Right forelimb (tissue), 1 donor: ENCODE data around the gene EIF2AK3.
"Not testable (repeated sequence)": the region's sequence is repeated elsewhere in the genome, so short reads cannot be mapped to it uniquely, and the experiment has no call there.

ENCODE experiments used
- DNase-seq: peaks from one replicate; pipeline ENCODE4 v3.0.0-alpha.2; 2018

The EIF2AK3 gene

DNA sequence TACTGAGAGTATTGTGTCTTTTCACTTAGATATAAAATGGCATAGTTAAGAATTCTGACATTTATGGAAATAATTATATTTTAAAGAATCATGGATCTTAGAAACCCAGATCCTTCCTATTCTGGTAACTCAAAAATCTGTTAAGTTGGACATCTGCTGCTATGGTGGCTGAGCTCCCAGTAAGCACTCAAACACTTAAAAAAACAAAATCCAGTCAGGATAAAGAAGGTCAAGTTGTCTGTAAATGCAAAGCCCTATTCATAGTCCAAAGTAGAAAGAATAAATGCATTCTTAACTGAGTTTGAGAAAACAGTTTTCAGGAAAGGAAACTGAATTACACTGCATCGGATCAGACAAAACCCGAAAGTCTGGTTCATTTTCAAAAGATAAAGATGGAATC is 35.6 kb downstream of the EIF2AK3 start:
- no peak for DNase-seq

DNA sequence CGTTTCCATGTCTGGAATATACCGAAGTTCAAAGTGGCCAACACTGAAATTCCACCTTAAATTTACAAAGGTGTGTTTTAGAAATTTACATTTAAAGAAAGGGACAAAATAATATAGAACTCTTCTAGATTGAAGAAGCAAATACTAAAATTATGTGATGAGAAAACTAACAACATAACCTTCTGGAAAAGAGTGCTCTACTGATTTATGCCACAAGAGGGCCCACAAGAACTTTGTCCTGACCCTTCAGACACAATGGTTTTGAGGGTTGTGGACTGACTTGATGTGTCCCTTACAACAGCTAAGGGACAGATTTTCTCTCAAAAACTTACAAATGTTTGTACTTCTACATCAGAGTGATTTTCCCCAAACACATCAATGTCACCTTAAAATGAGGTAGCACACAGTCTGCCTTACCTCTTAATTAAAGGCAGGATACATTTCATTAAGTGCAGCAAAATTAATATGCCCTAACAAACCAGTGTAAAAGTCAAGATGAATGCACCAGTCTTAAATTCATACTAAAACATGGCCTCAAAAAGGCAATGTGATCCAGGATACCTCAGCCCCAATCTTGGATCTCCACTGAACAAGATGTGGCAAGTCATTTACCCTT is 36.2 kb downstream of the EIF2AK3 start:
- DNase-seq, result no peak

DNA sequence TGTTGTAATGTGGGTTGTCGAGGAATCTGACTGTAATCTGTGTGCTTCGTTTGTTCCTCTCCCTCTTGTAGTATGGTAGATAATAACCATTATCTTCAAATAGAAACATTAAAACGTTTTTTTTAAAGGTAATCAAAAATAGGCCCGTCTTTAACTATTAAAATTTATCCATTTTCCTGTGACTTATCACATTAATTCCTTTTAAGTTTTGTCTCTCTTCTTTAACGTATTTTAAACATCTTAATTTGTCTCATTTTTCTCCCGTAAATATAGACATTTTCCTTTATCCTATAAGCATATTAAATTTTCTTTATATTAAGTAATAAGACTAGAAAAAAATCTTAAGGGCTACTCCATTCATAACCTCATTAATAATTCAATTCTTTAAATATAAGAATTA is 41.3 kb downstream of the EIF2AK3 start:
- no peak for DNase-seq

DNA sequence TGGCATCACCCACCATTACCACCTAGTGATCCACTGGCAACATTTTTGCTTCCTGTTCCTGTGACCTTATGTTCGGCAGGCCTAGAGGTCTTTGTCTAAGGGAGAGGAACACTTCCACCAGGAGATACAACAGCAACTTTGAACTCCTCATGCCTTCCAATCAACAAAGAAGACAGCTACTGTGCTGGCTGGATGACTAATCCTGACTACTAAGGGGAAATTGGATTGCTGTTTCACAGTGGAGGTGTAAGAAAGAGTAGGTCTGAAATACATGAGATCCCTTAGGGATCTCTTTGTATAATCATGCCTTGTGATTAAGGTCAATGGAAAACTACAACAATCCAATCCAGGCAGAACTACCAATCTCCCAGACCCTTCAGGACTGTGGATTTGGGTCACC is 45.2 kb downstream of the EIF2AK3 start:
- no peak for DNase-seq

DNA sequence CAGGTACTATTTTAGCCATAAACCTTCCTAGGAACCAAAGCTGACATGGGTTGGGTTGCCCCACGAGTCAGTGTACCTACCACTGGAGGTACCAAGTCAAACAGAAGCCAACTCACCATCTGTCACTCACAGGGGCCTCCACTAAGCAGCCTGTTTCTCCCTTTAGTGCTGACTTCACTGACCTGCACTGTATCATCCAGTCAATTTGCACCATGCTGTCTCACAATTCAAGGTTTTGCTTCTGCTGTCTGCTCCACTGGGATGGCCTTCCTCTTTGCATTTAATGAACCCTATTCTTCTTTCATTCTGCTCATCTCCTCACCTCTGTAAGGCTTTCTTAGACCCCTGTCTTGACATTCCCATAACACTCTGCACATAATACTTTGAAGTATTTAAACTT is 47.2 kb downstream of the EIF2AK3 start:
- no peak for DNase-seq

DNA sequence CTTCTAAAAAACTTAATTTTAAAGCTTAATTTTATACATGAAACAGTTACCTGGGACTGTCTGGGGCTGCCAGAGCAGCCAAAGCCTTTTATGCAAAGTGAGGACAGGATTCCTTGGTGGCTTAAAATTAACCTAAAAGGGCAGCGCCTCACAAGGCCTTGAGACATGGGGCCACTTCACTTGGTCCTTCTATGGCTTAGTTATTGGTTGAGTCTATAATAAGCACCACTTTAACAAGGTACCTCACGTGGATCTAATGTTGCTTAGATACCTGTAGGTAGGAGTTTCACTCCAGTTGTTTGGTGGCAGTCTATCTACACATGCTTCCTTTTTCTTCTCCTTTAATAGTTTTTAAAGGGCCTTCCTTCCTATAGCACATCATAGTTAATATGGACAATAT is 51.6 kb downstream of the EIF2AK3 start:
- no peak for DNase-seq

DNA sequence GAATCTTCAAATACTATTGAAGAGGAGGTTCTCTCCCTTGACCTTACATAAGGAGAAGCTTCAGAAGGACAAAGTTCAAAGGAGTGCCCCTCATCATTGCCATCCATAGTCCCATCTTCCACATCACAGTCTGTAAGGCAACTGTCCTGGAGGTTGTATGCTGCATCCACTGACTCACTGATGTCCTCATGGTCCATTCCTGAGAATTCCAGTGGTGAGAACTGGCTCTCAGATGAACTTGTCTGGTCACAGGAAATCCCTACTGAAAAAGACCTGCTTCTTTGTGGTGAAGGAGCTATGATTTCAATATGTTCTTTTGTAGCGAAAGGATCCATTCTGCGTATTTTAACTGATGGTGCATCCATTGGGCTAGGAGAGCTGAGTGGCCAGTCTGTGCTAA is 52.2 kb downstream of the EIF2AK3 start:
- DNase-seq, result no peak

DNA sequence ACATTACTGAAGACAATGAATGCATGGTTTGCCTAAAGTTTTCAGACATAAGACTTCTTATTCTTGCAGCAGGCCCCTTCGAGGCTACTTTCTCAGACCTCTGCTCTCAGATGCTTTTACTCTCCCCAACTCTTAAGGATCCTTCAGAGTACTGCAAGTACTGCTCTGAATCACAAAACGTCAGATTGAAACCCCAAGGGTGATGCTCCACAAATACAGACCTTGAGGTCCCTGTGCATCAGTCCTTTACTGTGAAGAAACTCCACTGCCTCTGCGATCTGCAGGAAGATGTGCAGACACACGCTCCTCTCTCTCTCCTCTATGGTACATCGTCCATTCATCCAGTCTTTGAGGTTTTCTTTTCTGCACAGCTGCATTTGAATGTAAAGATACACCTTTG is 52.8 kb downstream of the EIF2AK3 start:
- DNase-seq, result no peak

DNA sequence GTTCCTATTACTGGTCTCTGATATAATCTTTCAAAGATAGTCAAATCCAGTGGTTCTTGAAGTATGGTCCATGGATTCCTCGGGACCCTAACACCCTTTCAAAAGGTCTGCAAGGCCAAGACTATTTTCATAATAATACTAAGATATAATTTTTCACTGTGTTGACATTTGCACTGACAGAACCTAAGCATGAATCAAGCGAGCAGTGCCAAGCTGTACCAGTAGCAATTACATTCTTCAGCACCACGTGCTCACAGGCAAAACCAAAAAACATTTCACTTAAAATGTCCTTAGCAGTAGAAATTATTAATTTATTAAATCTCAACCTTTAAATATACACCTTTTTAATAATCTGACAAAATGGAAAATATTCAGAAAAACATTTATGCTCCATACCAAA is 59.1 kb downstream of the EIF2AK3 start:
- DNase-seq, result no peak

DNA sequence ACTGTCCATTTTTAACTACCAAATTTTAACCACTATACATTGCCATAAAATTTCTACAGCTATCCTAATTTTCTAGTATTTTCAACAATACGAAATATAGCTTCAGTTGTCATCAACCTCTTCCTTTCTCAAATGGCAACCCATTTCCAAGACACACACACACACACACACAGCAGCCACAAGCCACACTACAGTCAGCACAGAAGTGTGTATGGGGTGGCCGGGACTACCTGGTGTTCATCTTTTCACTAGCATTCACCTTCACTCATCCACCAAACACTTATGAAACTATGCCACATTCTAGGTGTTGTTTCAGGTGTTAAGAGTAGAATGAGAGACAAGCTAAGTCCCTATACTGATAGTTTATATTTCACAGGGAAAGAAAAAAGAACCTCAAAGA is 62.9 kb downstream of the EIF2AK3 start:
- no peak for DNase-seq

DNA sequence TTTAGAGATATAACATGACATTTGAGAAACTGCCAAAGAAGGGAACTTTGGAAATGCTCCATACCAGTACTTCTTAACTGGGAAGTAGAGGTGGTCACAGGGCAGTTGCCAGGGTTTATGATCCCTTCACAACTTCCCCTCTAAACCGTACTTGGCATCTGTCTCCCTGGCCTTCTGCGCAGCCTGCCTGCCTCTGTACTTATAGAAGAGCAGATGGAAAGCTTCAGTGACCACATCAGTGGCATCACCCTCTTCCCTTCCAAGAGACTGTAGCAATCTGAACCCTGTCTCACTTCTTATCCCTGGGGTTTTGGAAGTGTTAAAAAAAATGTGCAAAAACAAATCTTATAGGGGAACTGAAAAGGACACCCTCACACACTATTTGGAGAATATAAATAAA is 64.1 kb downstream of the EIF2AK3 start:
- DNase-seq, result no peak

DNA sequence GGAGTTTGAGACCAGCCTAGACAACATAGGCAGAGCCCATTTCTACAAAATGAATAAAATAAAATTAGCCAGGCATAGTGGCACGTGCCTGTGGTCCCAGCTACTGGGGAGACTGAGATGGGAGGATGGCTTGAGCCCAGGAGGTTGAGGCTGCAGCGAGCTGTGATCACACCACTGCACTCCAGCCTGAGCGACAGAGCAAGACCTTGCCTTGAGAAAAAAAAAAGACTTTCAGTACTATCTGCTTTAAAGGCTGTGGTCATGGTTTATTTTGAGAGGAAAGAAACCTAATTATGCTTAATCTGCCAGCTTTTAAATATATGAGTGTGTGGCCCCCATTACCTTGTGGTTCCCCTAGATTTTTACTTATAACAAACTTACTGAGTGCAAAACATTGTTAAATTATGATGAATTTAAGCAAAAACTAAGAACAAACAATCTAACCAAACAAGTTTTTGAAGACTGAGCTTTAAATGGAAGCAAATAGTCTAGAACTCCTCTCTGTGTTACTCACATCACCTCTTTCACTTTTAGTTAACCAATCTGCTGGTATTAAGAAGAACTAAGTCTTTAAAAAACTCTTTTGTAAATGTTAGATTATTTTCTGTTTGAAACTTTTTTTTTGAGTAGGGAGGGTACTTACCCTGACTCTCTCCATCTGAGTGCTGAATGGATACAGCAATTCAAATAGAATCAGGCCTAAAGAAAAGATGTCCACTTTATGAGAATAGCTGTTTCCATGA is 65.4 kb downstream of the EIF2AK3 start:
- DNase-seq, result no peak

DNA sequence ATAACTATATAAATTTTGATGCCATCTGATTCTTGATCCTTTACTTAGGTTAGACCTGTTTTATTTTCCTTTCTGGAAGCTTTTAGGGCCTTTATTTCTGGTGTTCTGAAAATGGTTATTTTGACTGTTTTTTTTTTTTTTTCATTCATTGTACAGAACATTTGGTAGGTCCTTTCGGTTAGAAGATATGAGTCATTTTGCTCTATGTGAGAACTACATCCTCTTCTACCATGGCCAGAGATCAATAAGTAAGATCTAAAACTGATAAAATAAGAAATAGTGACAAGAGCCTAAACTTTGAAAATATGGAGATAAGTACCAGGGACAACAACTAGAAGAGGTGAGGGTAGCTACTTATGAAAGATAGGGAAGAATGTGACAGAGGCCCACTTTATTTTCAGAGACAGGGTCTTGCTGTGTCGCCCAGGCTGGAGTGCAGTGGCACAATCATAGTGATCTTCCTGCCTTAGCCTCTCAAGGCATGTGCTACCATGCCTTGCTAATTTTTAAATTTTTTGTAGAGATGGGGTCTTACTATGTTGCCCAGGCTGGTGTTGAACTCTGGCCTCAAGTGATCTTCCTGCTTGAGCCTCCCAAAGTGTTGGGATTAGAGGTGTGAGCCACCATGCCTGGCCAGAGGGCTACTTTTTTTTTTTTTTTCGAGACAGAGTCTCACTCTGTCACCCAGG is 66.5 kb downstream of the EIF2AK3 start:
- DNase-seq, result no peak

DNA sequence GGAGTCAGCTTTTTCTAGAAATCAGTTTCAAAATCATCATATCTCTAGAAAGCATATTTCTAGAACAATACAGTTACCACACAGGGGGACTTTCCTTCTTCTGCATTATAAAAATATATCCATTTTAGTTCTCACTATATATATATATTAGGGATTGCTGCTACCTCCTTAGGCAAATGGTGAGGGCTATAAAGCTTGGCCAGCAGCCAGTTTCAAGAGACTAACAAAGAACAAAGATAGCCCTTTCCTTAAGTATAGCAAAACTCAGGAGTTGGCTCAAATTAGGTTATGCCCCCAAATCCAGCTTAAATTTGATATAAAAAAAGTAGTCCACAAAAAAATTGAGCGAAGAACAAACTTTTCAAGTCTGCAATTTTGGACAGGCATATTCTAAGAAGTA is 70.0 kb downstream of the EIF2AK3 start:
- DNase-seq, result no peak

DNA sequence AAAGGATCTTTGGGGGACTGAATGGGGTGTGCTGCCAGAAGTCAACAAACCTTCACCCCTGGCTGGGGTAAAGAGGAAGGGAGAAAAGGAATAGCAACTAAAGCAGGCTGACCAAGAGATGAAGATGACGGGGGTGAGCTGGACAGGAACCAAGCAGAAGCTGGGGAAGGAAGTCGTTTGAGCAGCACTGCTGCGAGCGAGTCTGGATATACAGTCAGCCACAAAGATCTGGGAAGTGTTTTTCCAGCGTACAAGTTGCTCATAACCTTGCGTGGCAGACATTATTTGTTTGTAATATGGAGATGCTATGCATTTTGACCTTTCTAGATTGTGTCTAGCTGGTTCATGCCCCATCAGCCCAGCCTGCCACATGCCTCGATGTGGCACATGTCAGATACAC is 71.2 kb downstream of the EIF2AK3 start:
- DNase-seq, result no peak

DNA sequence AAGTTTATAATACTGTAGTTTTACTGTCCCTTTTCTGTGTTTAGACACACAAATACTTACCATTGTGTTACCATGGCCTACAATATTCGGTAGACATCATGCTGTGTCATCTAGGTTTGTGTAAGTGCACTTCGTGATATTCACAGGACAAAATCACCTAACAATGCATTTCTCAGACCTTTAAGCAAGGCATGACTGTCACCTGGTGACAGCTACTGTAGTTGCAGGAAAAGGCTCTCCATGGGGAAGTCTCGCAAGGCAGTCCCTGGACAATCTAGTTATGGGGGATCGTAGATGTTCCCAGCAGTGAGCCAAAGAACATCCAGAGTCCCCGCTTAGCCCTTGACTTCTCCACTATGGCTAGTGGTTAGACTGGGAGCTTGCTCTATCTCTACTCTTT is 73.1 kb downstream of the EIF2AK3 start:
- no peak for DNase-seq

DNA sequence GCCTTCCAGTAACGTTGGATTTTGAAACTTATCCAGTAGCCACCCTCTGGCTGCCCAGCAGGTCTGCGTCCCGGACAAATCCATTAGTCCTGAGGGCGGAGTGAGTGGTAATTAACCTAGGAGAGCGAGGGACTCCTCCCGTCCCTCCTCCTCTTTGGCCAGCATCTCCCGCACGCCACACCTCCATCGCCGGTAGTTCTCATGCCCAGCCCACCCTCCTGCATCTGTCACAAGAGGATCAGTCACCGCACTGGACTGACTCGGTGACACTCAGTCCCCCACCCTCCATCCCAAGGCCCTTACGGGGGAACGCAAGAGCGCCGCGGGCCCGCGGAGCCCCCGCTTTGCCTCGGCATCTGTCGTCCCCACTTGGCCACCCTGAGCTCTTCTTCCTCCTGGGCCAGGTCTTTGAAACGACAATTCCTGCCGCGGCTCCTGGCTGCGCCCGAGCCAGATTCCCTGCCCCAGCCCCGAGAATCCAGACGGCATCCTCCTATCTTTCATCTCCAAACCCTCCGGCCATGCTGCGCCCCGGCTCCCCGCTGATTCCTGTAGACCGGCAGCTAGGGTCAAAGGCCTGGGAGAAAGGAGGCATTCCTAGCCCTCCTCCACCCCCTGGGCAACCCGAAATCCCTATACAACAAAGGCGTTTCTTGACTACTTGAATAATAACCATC is 77.5 kb downstream of the EIF2AK3 start:
- no peak for DNase-seq

DNA sequence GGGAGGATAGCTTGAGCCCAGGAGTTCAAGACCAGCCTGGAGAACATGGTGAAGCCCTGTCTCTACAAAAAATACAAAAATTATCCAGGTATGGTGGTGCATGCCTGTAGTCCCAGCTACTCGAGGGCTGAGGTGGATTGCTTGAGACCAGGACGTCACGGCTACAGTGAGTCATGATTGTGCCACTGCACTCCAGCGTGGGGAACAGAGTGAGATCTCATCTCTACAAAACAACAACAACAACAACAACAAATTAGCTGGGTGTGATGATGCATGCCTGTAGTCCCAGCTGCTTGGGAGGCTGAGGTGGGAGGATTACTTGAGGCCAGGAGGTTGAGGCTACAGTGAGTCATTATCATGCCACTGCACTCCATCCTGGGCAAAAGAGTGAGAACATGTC is 81.0 kb downstream of the EIF2AK3 start:
- DNase-seq, result not testable (repeated sequence)

DNA sequence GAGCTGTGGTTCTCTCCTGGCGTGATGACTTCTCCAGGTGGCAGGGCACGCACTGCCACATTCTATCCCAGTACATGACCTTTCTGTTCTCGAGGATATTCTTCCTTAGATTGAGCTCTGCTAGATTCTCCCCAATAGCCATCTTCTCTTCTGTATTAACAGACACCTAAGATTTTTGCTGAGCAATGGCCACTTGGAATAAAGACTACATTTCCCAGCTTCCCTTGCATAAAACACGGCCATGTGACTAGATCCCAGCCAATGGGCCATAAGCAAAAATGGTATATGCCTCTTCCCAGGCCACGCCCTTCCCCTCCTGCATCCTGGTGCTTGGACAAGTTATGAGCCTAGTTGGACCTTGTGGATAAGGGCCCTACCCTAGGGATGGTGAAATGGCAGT is 82.1 kb downstream of the EIF2AK3 start:
- DNase-seq, result no peak

DNA sequence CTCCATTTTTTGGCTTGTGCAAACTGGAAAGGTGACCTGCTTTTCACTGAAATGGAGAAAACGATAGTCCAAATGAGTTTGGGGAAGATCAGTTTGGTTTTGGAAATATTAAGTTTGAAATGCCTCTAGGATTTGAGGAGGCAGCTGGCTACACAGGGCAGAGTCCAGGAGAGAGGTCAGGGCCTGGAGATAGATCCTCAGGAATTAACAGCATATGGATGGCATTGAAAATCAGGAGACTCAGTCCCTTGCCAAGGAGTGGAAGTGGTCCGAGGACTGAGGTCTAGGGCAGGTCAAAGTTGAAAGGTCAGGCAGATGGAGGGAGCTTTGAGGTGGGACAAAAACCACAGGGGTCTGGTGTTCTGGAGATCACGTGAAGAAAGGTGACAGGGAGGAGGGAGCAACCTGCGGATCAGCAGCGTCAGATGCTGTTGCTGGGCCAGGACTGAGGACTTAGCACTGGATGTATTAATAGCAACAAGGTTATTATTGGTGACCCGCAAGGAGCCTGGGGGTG is 83.7 kb downstream of the EIF2AK3 start:
- no peak for DNase-seq

DNA sequence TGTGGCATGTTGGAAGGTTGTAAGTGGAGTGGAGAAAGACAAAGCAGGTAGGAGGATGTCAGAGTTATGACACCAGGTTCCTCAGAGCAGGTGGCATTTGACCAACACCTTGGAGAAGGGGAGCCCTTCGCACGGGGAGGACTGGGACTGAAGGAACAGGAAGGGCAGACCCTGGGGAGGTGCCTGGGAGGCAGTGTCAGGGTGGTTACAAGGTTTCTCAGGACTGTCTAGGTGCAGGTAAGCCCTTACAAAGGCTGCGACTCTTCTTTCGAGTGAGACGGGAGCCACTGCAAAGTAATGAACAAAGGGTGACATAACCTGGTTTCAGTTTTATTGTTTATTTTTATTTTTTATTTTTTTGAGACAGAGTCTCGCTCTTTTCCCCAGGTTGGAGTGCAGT is 84.6 kb downstream of the EIF2AK3 start:
- no peak for DNase-seq

DNA sequence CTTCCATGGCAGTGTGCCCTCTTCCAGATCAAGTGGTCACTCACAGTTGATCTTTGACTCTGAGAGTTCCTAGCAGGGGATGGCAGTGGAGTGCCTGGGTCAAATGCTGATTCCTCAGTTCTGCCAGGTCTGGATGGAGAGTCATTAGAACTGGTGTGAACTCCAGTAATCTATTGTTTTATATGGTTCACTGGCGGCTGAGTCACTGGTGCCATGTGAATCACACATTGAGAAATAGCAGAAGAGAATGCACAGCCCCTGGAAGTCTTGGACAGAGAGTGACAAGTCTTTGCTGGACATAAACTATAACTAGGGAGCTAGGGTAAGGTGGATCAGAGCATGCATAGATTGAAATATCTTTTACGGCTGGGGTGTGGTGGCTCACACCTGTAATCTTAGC is 86.9 kb downstream of the EIF2AK3 start:
- DNase-seq, result no peak

DNA sequence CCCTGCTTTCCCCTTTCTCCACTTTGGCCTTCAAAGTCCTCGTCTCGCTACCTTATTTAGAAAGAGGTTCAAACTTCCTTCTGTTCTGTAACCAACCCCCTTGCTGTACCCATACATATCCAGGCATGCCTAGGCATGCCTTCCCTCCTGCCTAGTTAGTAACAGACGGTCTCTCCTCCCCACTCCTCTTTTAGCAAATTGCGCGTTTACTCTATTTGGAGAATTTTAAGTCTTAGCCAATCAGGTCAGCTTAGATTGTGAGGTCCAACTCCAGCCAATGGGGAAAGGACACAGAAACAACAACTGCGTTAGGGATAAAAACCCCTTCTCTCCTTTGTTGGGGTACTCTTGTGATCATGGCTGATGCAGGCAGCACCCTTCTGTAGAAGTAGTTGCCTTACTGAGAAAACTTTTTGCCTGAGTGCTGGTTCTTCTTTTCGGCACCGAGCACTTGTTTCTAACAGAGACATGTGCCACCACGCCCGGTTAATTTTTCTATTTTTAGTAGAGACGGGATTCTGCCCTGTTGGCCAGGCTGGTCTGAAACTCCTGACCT is 88.8 kb downstream of the EIF2AK3 start:
- DNase-seq, result no peak
